Measurements from ENCODE around the gene MCF2L.

The MCF2L gene

GRCh38 chr13:112979406-112979902 is 10.4 kb downstream of the MCF2L start:
- DNase-seq (ENCODE audit: low read depth) = no peak

- DNase-seq (ENCODE audit: low read depth) = no peak
Measured at GRCh38 chr13:112980434-112980833, 11.4 kb downstream of the MCF2L start.

DNA sequence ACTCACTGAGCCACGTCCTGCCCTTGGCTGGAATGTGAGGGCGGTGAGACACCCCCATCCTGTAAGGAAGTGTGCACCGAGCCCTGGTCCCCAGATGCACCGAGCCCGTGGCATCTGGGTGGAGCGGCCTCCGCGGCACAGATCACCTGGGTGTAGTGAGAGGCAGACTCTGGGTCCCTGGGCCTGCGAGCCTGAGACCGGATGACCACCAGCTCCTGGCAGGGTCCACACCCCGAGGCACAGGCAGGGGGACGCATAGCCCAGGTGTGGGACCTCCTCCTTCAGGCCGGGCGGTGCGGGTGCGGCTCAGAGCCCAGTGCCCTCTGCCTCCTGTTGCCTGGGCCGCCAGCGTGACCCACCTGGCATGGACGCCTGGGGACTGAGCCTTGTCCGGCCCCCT is 12.4 kb downstream of the MCF2L start:
- no peak for DNase-seq (ENCODE audit: low read depth)

GRCh38 chr13:112982281-112983041 is 13.4 kb downstream of the MCF2L start:
- DNase-seq (ENCODE audit: low read depth) = no peak

- DNase-seq (ENCODE audit: low read depth) = no peak
Measured at GRCh38 chr13:112983042-112983305, 14.0 kb downstream of the MCF2L start.

GRCh38 chr13:112983428-112984196 is 14.6 kb downstream of the MCF2L start:
- no peak for DNase-seq (ENCODE audit: low read depth)

- no peak for DNase-seq (ENCODE audit: low read depth)
Measured at GRCh38 chr13:112984501-112984900, 15.5 kb downstream of the MCF2L start.

DNA sequence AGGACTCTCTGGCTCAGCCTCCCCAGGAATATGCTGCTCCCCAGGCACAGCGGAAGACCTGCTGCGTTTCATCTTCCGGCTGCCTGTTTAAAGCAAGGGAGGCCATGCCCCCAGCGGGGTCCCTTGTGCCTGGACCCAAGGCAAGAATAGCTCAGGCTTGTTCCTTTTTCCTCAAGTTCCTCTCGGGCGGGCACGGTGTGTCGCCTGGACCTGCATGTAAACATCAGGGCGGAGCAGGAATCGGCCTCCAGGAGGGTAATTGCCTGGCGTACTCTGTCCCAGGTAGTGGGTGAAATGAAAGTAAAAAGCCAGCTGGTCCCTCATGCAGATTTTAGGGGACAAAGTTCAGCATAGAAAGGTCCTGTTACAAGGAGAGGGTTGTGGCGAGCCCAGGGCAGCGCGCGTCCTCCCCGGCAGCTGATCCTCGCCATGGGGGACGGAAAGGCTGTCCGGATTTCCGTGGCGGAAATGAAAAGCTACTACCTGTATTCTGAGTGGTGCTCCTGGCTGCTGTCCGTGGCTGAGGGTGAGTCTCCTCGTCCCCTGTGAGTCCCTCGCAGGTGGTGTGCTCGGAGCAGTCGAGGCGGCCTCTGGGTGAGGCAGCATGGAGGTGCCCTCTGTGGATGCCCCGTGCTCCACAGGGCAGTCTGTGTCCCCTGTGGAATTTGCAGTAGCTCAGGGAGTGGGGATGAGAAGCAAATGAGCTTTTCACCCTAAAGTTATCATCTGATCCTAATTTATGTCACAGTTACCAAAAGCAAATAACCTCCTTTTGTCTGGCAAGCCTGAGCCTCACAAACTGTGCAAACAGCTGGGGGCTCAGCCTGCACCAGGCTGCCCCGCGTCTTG is 16.2 kb downstream of the MCF2L start:
- no peak for DNase-seq (ENCODE audit: low read depth)

DNA sequence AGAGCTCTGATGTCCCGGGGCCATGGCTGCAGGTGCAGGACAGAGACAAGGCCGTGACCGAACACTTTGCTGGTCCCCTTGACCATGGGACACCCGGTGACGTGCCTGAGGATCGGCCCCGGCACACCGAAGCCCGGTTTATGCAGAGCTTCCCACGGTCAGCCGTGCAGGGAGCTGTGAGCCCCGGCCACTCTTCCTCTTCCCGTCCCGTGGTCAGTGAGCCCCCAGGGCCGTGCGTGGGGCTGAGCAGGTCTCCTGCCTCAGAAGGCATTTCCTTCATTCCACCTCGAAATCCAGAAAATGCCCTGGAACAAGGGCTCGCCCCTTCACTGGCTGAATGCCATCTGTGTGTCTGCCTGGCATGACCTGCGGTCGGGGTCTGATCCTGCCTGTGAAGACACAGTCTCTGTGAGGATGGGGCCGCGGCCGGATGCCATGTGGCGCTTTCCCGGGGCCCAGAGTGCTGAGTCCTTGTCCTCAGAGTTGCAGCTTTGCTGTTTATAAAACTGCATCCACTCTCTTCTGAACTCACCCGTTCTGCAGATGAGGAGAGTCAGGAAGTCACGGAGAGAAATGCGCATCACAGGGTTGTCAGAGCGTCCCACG is 16.9 kb downstream of the MCF2L start:
- DNase-seq (ENCODE audit: low read depth) = no peak

GRCh38 chr13:112986470-112986869 is 17.5 kb downstream of the MCF2L start:
- DNase-seq (ENCODE audit: low read depth) = no peak

- DNase-seq (ENCODE audit: low read depth) = no peak
Measured at GRCh38 chr13:112986946-112987681, 18.1 kb downstream of the MCF2L start.

- no peak for DNase-seq (ENCODE audit: low read depth)
Measured at GRCh38 chr13:112987682-112988024, 18.6 kb downstream of the MCF2L start.

- no peak for DNase-seq (ENCODE audit: low read depth)
Measured at GRCh38 chr13:112990783-112991182, 21.8 kb downstream of the MCF2L start.

GRCh38 chr13:112991609-112992008 is 22.6 kb downstream of the MCF2L start:
- no peak for DNase-seq (ENCODE audit: low read depth)

DNA sequence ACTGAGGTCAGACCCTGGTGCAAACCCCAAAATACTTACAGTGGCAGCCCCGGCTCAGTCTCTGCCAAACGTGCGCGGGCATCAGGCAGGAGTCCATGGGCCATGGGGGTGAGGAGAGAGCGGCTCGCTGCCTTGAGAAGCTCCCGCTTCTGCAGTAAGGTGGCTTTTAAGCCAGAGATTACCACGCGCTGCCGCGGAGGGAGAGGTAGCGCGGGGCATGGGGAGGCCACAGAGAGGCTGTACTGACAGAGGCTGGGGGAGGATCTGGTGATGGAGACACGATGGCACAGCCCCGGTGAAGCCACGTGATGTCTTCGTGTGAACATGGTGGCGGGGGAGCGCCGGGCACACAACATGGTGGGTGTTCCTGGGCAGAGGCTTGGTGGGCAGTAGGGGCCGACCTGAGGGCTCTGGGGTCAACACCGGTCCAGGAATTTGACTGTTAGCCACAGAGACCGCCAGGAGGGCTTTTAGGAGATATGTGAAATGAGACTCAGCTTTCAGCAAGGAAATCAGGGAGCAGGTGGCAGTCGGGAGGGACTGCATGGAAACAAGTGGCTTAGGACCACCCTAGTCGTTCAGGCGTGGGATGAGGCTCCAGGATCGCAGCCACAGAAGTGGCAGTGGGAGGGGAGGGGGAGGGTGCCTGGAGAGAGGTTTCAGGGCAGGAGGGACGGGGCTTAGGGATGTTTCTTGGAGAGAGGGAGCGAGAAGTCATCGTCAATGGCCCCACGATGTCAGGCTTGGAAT is 24.1 kb downstream of the MCF2L start:
- no peak for DNase-seq (ENCODE audit: low read depth)

GRCh38 chr13:112994084-112994780 is 25.2 kb downstream of the MCF2L start:
- DNase-seq (ENCODE audit: low read depth) = no peak

- no peak for DNase-seq (ENCODE audit: low read depth)
Measured at GRCh38 chr13:112994781-112995355, 25.9 kb downstream of the MCF2L start.

- no peak for DNase-seq (ENCODE audit: low read depth)
Measured at GRCh38 chr13:112995395-112996191, 26.6 kb downstream of the MCF2L start.

DNA sequence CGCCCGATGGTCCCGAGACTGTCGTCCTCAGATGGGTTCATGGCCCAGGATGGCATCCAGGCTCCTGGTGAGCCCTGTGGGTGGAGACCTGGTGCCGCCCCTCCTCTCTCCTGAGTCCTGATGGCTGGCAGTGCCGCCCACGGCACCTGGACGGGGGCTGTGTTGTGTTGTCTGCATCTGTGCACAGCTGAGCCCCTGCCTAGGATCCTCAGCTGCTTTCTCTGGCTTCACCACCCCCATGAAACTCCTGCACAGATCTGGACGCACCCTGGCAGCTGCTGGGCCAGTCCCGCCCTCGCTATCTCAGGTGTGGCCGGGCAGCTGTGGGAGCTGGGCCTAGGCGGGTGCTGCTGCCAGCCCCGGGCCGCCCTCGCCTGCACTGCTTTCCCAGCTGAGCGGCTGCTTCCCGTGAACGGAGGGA is 27.7 kb downstream of the MCF2L start:
- no peak for DNase-seq (ENCODE audit: low read depth)
